Hypothalamus (tissue), 51 donors: Measurements from ENCODE around the gene PLEKHG3.

Experiments
- DNase-seq, 51 donors: peaks; one replicate each; lab custom pipeline; 2025; lab: John Stamatoyannopoulos, UW

Gene PLEKHG3

DNA sequence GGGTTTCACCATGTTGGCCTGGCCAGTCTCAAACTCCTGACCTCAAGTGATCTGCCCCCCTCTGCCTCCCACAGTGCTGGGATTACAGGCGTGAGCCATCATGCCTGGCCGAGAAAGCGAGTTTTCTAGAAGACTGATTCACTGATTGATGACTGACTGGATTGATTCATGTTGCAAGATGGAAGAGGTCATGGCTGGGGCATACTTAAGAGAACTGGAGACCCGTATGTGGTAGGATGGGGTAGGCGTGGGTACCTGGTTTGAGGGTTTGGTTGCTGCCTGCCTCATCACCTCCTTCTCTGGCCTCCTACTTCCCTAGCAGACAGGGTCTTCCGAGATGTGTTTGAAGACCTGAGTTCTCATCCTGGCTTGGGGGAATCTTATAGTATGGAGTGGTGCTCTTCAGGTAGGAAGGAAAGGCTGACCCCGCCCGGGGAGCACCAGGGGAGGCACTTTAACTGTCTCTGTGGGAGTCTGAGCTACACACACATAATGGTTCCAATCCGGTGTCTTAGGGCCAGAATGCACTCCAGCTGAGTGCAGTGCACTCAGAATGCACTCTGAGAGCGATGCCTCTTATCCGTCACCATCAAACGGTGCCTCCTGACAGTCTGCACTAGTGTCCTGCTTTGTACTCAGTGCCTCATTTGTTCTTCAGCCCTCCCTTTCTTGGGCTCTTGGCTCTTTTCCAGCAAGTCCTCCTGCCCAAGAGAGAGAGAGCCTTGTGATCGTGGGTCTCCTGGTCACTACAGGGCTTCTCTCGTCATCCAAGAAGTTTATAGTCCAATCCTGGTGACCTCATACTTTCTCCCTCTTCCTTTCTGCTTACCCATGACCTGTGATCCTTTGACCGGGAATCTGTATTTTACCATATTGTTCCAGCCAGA is 19.7 kb downstream of the PLEKHG3 start:
- DNase-seq = peak in 17 of 51 donors; percentile 16 to 49 (median 33)

DNA sequence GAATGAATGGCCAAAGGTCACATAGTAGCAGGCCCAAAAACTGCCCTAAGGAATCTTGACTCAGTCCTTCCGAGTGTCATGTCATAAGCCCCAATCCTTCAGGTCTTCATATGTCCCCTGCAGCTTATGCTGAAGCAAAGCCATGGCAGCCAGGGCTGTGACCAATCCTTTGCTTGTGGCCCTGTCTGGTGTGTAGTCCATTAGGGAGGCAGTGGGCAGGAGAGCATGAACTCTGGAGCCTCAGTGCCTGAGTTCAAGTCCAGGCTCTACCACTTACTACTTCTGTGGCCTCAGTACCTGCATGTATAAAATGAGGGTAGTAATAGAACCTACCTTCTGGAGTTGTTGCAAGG is 20.3 kb downstream of the PLEKHG3 start:
- DNase-seq = no peak

DNA sequence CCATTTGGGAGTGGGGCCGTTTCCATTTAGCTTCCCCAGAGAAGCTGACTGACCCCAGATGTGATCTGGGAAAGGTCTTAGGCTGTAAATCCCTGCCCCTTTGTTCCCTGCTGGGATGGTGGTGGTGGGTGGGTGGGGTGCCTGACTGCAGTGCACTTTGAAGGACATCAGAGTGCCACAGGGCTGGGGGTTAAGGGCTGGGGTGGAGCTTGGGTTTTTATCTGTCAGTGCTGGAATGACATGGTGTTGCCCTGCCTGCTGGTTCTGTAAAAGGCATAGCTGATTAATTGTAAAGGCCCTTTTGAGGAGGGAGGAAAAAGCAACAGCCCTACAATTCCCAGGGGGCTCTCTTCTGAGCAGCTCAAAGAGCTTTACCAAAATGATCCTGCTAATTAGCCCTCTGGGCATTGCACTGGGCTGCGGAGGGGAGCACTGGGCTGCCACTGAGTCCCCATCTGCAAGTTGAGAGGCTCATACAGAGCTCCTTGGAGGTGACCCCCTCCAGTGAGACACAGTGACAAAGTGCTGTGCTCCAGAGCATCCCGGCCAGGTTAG is 21.1 kb downstream of the PLEKHG3 start:
- DNase-seq = no peak

DNA sequence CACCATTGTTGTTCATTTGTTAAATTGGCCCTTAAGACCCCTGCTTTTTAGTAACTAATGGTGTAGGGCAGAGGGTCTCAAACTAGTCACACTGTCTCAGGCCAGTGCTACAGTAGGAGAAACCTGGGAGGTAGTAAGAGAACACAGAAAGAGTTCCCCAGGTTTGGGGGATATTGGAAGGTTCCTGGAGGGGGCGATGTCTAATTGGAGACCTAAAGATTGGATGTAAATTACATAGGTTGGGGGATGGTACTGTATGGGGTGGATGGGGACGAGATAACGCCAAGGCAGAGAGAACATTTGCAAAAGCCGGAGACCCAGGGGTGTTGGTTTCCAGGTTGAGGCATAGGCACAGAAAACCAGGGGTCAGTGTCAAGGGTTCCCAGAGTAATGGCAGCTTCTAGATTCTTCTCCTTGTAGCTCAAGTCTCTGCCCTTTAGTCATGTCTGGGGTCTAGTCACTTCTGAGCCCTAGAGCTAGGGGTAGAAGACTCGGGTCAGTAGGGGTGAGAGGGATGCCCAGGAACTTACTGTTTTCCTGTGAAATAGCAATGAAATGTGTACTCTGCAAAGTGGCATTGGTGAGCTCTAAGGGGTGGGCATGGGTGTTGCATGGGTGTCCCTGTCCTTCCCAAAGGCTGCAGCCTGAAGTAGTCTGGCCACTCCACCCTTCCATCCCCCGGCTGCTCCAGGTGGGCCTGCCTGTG is 21.8 kb downstream of the PLEKHG3 start:
- DNase-seq = no peak

DNA sequence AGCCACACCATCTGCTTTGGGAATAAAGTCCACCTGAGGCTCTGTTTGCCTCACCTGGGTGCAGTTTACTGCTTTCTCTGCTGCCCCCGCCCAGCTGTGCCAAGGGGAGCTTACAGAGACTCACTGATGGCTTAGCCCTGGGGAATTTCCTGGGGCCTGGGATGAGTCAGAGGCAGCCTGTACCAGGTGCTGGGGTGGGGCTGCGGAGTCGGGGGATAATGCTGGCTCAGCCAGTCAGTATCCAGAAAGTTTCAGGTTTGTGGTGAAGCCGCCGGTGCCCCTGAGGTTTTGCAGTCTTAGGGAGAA is 22.3 kb downstream of the PLEKHG3 start:
- DNase-seq = peak in 4 of 51 donors; percentile 17 to 36 (median 28)

DNA sequence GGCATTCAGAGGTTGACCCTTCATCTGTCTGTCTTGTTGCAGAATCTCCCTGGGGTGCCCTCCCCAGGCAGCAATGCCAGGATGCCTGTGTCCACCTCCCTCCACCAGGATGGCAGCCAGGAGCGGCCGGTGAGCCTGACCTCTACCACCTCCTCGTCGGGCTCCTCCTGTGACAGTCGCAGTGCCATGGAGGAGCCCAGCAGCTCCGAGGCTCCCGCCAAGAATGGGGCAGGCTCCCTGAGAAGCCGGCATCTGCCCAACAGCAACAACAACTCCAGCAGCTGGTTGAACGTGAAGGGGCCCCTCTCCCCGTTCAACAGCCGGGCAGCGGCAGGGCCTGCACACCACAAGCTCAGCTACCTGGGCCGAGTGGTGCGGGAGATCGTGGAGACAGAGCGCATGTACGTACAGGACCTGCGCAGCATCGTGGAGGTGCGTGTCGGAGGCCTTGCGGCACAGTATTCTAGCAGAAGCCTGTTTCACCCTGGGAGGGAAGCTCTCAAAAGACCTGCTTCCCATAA is 23.4 kb downstream of the PLEKHG3 start:
- DNase-seq = peak in 1 of 51 donors; percentile 15

DNA sequence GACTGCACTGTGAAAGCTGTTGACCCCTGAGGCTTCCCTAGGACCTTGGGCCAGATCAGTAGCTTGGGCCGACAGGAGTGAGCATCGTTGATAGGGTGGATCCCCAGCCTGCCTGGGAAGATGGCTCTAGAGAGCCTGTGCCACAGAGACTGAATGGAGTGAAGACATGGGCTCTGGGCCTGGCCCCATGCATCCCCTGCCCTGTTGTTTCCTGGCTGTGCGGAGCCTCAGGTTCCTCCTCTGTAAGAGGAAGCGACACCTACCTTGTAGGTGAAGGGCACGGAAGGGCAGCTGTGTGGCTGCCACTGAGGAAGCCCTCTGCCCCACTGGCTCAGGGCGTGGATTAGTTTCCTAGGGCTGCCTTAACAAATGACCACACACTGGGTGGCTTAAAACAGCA is 23.9 kb downstream of the PLEKHG3 start:
- DNase-seq = no peak

DNA sequence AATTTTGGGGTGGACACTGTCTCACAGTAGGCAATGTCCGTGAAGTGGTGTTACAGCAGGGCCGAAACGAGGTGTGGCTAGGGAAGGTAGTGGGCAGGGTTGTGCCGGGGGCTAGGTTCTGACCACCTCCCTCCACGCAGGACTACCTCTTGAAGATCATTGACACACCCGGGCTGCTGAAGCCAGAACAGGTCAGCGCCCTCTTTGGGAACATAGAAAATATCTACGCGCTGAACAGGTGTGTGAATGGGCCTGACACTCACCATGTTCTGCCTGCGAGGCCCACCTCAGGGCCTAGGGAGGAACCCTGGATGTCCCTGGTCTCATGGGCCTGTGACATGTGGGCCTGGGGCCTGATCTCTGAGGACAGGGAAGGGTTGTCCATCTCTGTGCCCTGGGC is 24.6 kb downstream of the PLEKHG3 start:
- no peak for DNase-seq

DNA sequence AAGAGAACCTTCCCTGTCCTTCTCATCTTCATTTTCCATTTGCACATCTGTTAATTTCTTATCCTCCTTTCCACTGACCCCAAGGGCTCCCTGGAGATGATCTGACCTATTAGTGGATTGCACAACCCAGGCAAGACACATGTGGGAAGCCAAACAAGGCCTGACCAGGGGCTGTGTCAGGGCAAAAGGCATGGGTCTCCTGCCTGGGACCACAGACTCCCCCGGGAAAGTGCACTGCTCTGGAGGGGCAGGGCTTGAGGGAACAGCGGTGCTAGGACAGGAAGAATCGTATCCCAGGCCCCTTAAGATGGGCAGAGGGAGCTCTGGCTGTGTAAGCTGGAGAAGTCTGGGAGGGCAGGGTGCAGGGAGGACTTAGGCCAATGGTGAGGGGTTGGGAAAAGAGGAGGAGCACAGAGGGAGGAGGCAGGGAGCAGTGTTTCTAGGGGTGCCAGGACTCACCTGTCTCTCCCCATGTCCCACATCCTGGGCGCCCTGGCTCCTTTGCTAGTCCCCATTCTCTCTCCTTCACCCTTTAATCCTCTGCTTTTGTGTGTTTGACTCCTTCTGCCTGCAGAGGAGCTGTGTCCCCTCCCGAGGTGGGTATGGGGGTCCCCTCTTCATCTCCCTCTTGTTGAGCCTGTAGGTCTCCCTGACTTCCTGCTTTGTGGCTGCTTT is 25.3 kb downstream of the PLEKHG3 start:
- no peak for DNase-seq

DNA sequence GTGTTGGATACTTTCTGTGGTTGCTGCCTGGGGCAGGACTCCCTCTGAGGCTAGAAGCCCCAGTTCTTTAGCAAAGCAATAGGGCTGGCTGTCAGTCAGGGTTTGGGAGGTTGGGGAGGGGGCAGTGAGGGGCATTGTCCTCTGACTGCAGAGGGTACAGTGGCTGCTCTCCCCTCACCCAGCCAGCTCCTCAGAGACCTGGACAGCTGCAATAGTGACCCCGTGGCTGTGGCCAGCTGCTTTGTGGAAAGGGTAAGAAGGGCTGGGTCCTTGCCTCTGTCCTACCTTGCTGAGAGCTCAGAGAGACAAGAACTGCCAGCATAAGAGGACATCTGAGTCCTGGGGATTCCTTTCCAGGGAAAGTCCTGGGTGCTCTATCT is 25.8 kb downstream of the PLEKHG3 start:
- DNase-seq = no peak

DNA sequence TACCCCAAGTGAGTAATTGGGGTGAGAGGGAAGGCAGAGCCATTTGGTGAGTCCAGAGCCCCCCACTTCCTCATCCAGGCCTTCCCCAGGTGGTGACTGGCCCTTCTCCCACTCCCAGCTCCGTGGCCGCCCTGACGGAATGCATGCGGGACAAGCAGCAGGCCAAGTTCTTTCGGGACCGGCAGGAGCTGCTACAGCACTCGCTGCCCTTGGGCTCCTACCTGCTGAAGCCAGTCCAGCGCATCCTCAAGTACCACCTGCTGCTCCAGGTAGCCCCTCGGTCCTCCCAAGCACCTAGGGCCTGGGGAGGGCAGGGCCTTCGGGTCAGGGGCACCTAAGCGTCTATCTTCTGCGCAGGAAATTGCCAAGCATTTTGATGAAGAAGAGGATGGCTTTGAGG is 26.5 kb downstream of the PLEKHG3 start:
- DNase-seq = no peak

DNA sequence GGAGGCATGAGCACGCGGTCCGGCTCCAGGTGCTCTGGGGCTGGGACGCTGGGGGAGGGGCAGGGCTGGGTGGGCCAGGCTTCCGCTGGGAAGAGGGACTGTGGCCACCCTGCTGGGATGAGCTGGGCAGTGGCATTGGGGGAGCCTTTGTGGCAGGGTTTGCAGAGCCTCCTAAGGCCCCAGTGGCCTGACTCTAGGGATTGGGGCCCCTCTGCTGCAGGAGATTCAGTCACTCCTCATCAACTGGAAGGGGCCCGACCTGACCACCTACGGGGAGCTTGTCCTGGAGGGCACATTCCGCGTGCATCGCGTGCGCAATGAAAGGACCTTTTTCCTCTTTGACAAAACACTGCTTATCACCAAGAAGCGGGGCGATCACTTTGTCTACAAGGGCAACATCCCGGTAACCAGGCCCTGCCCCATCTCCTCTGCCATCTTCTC is 26.9 kb downstream of the PLEKHG3 start:
- no peak for DNase-seq

DNA sequence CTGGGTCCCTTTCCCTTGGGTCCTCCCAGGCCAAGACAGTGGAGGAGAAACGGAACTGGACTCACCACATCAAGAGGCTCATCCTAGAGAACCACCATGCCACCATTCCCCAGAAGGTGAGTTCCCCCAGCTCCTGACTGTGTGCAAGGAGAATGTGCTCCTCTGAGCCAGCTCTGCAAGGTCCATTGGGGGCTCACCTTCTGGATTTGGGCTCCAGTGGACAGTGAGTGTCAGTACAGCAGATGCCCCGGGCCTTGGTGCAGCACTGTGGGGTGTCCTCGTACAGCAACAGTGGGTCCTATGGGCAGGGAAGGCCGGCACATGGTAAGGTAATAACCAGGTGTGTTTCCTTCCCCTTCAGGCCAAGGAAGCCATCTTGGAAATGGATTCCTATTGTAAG is 27.8 kb downstream of the PLEKHG3 start:
- DNase-seq = no peak

DNA sequence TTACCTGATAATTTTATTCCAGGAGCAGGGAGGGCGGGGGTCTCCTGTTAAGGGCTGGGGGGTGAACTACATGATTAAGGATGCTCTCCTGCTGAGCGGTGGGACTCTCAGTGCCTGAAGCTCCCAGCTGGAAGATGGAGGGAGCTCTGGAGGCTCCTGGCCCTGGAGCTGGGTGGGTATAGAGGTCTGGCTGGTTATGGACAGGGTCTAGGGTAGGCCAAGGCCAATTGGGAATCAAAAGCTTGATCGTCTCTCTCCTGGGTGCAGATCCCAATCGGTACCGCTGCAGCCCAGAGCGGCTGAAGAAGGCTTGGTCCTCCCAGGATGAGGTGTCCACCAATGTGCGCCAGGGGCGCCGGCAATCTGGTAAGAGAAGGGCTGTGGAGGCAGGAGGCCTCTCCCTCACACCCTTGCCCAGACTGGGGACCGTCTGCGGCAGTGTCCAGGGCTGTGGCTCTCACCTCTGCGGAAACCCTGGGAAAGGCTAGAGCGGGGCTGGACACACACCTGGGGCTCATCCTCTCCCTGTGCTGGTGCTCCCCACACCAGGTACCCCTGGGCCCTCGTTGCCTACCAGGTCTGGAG is 28.4 kb downstream of the PLEKHG3 start:
- DNase-seq = no peak

DNA sequence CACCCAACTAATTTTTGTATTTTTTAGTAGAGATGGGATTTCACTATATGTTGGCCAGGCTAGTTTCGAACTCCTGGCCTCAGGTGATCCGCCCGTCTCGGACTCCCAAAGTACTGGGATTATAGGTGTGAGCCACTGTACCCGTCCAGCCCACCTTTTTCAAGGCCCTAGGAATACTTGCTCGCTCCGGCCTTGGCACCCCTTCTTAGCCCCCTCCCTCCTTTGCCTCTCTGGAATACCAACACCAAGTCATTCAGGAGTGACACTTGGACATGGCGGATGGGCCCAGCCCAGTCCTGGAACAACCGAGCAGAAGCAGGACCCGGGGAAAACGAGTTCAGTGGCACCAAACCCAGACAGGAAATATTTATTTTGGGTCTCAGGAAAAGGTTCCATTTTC is 29.1 kb downstream of the PLEKHG3 start:
- no peak for DNase-seq

DNA sequence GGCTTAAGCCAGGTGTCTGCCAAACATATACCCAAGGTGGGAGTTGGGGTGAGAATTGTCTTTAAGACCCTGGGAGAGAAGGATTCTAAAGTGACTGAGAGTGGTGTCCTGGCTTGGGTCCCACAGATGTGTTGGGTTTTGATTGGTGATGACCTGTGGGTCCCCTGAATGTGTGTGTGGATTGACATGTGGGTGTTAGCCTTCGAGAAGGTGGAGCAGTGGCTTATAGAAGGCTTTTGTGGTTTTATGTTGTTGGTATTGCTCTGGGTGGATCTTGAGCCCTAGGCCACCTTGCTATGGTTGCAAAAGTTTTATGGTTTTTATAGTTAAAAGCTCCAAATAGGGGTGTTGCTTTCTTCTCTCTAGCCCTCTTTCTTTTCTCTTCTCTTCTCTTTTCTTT is 29.7 kb downstream of the PLEKHG3 start:
- DNase-seq = no peak

DNA sequence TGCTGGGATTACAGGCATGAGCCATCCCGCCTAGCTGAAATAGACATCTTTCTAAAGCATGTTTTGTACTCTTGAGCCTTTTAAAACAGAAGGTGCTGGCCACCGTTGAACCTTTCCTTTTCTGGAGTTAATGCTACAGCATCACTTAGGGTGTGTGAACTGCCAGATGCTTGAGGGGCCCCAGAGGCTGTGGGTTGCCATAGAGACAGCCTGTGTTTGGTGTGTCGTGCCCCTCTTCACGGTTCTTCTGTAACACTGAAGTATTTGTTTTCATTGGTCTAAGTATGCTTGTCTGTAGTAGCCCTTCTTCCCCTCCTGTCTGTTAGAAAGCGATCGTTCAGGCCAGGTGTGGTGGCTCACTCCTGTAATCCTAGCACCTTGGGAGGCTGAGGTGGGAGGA is 30.8 kb downstream of the PLEKHG3 start:
- no peak for DNase-seq

DNA sequence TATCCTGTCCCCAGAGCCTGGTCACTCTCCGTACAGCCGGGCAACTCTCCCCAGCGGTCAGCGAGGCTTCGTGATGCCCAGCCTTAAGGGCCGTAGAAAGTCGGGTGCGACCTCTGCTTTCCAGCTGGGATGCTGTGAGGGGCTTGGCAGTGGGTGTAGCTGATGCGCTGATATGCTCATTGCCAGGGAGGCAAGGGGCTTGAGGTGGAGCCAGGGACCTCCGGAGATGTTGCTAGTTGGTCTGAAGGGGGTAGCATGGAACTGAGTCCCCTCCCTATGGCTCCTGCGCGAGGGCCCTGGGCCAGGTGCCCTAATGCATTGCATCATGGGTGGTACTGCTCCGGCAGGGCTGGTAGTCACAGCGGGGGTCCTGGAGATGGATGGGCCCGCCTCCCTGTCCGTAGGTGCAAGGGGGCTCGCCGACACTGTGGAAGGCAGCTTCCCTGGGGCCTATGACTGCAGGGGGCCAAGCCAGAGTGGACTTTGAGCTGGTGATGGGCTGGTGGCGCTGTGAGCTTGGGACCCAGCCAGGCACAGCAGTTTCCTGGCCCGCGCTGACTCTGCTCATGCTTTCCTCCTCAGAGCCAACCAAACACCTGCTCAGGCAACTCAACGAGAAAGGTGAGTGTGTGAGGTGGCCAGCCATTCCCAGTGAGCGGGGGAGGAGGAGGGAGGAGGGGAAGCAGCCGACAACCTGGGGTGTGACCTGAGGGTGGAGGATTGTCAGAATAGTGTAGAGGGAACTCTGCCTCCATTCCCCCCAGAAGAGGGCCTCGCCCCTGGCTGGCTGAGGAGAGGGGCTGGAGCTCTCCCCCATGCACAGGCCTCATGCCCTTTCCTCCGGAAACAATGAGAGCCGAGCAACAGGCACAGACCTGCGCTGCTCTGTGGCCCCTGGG is 32.3 kb downstream of the PLEKHG3 start:
- no peak for DNase-seq

DNA sequence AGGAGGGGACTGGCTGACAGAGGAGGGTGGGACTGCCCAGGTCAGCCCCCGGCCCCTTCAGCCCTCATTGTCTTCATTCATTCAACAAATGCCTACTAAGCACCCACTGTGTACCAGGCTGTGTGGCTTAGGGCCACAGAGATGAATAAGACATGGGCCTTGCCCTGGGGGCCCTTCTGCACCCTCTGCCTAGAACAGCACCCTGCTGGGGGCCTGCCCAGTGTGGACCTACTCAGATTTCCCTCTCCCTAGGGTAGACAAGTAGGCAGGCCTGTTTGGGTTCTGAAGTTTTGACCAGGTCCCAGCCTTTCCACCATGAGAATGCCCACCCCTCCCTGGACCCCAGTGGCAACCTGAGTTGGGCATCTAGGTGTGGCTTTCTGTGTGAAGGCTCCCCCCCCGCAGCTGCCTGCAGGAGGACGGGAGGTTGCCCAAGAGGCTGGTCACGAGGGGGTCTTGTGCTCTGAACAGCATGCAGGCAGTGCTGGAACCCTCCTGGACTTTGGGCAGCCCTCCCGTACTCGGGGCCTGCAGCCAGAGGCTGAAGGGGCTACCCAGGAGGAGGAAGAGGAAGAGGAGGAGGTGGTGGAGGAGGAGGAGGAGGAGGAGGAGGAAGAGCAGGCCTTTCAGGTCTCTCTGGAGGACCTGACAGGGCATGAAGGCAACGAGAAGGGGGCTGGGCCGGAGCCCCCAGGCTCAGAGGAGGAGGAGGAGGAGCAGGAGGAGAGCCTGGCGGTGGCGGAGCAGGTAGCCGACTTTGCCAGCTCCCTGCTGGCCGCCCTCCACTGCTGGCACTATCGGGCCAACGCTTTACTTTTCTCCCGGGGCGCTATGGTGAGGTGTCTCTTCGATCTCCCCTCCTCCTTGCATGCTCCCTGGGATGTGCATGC is 33.4 kb downstream of the PLEKHG3 start:
- peak in 21 of 51 donors; percentile 11 to 65 (median 28) for DNase-seq
